ENCODE results near the gene DRG2.
A peak's percentile ranks its signal among the peaks of the same experiment; 100 is the strongest.

The DRG2 gene

DNA sequence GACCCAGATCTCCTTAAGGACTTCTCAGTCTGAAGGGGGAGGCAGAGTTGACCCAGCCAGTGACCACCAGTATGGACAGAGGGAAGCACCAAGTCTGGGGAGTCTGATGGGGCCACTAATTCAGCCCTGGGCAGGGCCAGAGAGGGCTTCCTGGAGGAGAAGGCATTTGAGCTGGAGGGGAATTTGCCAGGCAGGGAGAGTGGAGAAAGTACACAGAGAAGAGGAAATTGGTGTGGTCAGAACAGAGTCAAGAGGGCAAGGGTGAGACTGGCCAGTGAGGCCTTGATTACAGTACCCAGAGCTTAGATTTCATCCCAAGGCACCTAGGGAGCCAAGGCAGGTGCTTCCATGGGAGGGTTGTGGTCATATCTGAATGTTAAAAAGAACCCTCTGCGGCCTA lies 57.1 kb downstream of the DRG2 start:
- no peak for DNase-seq

DNA sequence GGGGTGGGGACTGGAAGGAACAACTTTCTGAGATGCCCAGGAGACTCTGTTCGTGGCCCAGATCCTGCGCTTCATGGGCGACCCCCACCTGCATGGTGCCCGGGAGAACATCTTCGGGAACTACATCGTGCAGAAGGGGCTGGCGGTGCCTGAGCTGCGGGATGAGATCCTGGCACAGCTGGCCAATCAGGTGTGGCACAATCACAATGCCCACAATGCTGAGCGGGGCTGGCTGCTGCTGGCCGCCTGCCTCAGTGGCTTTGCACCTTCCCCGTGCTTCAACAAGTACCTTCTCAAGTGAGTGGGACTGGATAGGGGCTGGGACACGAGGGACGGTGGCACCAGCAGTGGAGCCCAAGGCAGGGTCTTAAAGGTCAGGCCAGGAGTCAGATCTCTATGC lies 58.1 kb downstream of the DRG2 start:
- no peak for DNase-seq

DNA sequence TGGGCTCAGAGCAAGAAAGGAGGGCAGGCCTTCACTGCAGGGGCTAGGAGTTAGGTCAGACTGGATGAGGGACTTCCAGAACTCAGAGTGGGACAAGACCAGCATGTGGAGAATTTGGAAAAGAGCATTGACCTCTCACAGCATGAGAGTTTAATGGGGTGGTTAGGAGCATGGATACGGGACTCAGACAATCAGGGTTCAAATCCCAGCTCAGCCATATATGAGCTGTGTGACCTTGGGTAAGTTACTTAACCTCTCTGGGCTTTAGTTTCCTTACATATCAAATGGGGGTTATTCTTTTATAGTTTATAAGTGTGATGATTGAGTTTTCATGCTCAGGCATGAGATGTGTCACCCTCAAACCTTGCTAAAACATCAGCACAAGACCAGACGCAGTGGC lies 58.5 kb downstream of the DRG2 start:
- no peak for DNase-seq

DNA sequence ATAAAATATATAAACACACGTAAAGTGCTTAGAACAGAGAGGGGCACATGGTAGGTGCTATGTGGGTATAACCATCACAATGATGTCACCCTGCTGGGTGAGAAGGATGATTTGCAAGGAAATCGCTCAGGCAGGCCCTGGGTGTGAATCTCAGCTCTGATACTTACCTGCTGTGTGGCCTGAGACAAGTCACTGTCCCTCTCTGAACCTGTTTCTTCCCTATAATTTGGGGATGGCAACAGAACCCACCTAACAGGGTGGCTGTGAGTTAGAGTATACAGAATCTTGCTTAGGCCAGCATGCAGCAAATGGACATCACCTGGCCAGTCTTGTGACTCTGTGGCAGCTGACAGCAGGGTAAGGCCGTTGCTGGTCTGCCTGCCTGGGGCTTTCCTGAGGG lies 59.2 kb downstream of the DRG2 start:
- DNase-seq = no peak

DNA sequence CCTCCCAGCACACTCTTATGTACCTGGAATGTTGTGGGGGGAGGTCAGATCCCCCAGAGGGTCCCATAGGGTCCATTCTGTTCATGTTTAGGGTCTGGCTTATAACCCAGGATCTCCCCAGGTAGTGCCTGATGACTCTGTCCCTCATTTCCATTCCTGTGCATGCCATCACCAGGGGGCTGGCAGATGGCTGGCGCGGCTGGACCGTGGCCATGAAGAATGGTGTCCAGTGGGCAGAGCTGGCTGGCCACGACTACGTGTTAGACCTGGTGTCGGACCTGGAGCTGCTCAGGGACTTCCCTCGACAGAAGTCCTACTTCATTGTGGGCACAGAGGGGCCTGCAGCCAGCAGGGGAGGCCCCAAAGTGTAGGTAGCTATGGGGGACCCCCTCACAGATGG lies 60.8 kb downstream of the DRG2 start:
- no peak for DNase-seq

DNA sequence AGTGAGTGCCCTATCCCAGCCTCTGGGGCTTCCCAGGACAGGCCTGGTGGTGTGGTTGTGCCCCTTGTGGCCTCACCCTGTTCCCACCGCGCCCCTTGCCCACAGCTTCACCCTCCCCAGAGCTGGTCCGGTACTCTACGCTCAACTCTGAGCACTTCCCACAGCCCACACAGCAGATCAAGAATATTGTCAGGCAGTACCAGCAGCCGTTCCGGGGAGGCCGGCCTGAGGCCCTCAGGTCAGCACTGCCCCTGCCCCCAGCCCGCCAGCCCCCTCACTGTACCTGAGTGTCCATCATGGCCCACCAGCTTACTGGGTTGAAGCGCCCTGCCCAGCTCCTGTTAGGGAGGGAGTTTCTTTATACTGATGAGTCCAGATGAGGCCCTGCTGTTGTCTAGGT lies 63.5 kb downstream of the DRG2 start:
- no peak for DNase-seq

DNA sequence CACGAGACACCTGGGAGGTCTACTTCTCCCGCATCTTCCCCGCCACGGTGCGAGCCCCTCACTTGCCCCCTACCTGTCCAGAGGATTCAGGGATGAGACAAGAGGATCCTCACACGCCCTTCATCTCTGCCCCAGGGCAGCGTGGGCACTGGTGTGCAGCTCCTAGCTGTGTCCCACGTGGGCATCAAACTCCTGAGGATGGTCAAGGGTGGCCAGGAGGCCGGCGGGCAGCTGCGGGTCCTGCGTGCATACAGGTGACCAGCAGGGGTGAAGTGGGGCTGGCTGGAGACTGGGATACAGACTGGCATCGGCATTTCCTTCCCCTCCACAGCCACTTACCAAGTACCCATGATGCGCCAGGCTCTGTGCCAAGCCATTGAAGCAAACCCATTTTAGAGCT lies 67.4 kb downstream of the DRG2 start:
- DNase-seq = no peak

DNA sequence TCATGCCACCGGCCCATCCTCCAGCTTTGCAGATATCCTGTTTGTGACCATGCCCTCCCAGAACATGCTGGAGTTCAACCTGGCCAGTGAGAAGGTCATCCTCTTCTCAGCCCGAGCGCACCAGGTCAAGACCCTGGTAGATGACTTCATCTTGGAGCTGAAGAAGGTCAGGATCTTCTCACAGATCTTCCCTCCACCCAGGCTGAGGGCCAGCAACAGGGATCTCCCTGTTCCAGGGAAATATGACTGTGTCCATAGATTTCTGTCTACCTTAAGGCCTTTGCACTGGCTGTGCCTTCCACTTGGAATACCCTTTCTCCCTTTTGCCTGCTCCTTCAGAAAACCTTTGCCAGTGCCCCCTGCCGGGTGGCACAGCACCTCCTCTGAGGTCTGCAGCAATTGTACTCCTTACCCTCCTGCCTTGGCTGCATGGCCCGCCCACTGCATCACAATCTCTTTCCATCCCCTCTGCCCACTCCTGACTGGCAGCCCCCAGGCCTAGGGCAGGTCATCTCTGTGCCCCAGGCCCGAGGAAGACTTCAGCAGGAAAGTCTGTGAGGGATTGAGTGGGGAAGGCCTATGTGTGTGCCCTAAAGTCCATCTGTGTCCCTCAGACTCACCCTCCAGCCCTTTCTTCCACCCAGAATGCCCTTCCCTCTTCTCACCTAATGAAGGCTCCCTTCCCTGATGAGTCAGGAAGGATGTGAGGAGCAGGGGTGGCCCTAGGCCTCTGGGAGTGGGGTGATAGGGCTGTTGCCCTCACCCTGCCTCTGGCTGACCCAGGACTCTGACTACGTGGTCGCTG lies 68.6 kb downstream of the DRG2 start:
- DNase-seq = no peak

DNA sequence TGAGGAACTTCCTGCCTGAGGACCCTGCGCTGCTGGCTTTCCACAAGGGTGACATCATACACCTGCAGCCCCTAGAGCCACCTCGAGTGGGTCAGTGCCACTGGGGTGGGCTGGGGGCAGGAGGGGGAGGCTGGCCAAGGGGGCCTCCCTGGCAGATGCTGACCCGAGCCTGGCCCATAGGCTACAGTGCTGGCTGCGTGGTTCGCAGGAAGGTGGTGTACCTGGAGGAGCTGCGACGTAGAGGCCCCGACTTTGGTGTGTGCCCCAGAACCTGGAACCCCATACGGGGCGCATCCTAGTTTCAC lies 69.2 kb downstream of the DRG2 start:
- peak; percentile 20 for DNase-seq

Data from right hindlimb (tissue), 1 donor.